GM18873 (cell line): ENCODE data around the gene OR2B6.
"Not testable (repeated sequence)": the region's sequence is repeated elsewhere in the genome, so short reads cannot be mapped to it uniquely, and the experiment has no call there.

Experiments used
- ATAC-seq: cut with Tn5 transposase; IDR thresholded peaks from one replicate; pipeline ENCODE4 v1.9.1; 2021; ENCODE audit warnings: mild to moderate bottlenecking, moderate library complexity, moderate number of reproducible peaks; ENCODE audit not compliant: unreplicated experiment, low FRiP score

The OR2B6 gene

GRCh38 chr6:27956941-27957340 is at the start of gene OR2B6:
TSS of gene OR2B6 (plus strand) at chr6:27957241. CDS start at chr6:27957241, 0 bp downstream.
- no peak for ATAC-seq

GRCh38 chr6:27908017-27908416 is 49.0 kb upstream of the OR2B6 start:
- no peak for ATAC-seq

GRCh38 chr6:27911956-27912446 is 45.0 kb upstream of the OR2B6 start, which contains the start of gene OR2B2:
TSS of gene OR2B2 (minus strand) at chr6:27912396. CDS start at chr6:27912319, 77 bp downstream.
- no peak for ATAC-seq

GRCh38 chr6:27922949-27923348 is 34.1 kb upstream of the OR2B6 start:
- ATAC-seq: no peak

GRCh38 chr6:27924179-27924578 is 32.9 kb upstream of the OR2B6 start:
- ATAC-seq: no peak

- not testable (repeated sequence) for ATAC-seq
Observed at GRCh38 chr6:27928041-27928440, 29.0 kb upstream of the OR2B6 start.

- not testable (repeated sequence) for ATAC-seq
Observed at GRCh38 chr6:27929930-27930329, 27.1 kb upstream of the OR2B6 start.

- ATAC-seq: no peak
Observed at GRCh38 chr6:27931209-27931608, 25.8 kb upstream of the OR2B6 start.

GRCh38 chr6:27940766-27941165 is 16.3 kb upstream of the OR2B6 start:
- ATAC-seq: no peak

GRCh38 chr6:27943072-27943471 is 14.0 kb upstream of the OR2B6 start:
- ATAC-seq: not testable (repeated sequence)

GRCh38 chr6:27948237-27948636 is 8.8 kb upstream of the OR2B6 start:
- ATAC-seq: no peak

GRCh38 chr6:27951040-27951439 is 6.0 kb upstream of the OR2B6 start:
- ATAC-seq: no peak

GRCh38 chr6:27957516-27957915 is 475 bp downstream of the OR2B6 start:
- ATAC-seq: no peak

GRCh38 chr6:27962506-27962905 is 5.5 kb downstream of the OR2B6 start:
- no peak for ATAC-seq

GRCh38 chr6:27966044-27966443 is 9.0 kb downstream of the OR2B6 start:
- ATAC-seq: no peak

GRCh38 chr6:27966816-27967426 is 9.9 kb downstream of the OR2B6 start:
- ATAC-seq: no peak

GRCh38 chr6:27970444-27970843 is 13.4 kb downstream of the OR2B6 start:
- ATAC-seq: no peak

GRCh38 chr6:27972750-27973149 is 15.7 kb downstream of the OR2B6 start:
- no peak for ATAC-seq

GRCh38 chr6:27977387-27977786 is 20.3 kb downstream of the OR2B6 start:
- ATAC-seq: no peak

- no peak for ATAC-seq
Observed at GRCh38 chr6:27978705-27979104, 21.7 kb downstream of the OR2B6 start.

- ATAC-seq: no peak
Observed at GRCh38 chr6:27980111-27980510, 23.1 kb downstream of the OR2B6 start.

- no peak for ATAC-seq
Observed at GRCh38 chr6:27986928-27987725, 30.1 kb downstream of the OR2B6 start.
